HL-60 (cell line): ENCODE results near the gene TNIK.

Source experiments
- POLR2AphosphoS5 ChIP-seq: IDR thresholded peaks from 2 replicates; pipeline ENCODE4 v1.6.1; 2012; ENCODE audit warnings: low read depth
- TF ChIP-seq, protein P1 (sequence below): IDR thresholded peaks from one replicate; pipeline ENCODE4 v1.5.1; 2011; ENCODE audit warnings: low read length, control low read depth, inconsistent platforms; ENCODE audit not compliant: insufficient read depth

- TF ChIP-seq, protein P1, sequence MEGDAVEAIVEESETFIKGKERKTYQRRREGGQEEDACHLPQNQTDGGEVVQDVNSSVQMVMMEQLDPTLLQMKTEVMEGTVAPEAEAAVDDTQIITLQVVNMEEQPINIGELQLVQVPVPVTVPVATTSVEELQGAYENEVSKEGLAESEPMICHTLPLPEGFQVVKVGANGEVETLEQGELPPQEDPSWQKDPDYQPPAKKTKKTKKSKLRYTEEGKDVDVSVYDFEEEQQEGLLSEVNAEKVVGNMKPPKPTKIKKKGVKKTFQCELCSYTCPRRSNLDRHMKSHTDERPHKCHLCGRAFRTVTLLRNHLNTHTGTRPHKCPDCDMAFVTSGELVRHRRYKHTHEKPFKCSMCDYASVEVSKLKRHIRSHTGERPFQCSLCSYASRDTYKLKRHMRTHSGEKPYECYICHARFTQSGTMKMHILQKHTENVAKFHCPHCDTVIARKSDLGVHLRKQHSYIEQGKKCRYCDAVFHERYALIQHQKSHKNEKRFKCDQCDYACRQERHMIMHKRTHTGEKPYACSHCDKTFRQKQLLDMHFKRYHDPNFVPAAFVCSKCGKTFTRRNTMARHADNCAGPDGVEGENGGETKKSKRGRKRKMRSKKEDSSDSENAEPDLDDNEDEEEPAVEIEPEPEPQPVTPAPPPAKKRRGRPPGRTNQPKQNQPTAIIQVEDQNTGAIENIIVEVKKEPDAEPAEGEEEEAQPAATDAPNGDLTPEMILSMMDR: no peak
- no peak for TF ChIP-seq POLR2AphosphoS5
Measured at GRCh38 chr3:171088964-171089754, 371.0 kb downstream of the TNIK start.
